RWPE2 (cell line): ENCODE measurements around the gene RGS16.

Source experiments
- ATAC-seq: fragments of 200-7000 bp; cut with Tn5 transposase; 3 replicates; pipeline ENCODE4 v1.9.1; 2021; ENCODE audit warnings: low read depth
- DNase-seq: peaks from one replicate; pipeline ENCODE4 v3.0.0-alpha.2; 2020; ENCODE audit warnings: low spot score
- H3K27ac ChIP-seq: fragments of 450-650 bp; 2 replicates; pipeline ENCODE4 v1.5.1; 2017; ENCODE audit warnings: mild to moderate bottlenecking; ENCODE audit not compliant: poor library complexity, severe bottlenecking
- H3K27me3 ChIP-seq: fragments of 250-450 bp; sonication (Bioruptor Pico); 2 replicates; pipeline ENCODE4 v1.5.1; 2021; ENCODE audit warnings: mild to moderate bottlenecking, moderate library complexity; ENCODE audit not compliant: insufficient read depth, poor library complexity, severe bottlenecking
- H3K36me3 ChIP-seq: fragments of 250-450 bp; sonication (Bioruptor Pico); 2 replicates; pipeline ENCODE4 v1.5.1; 2020; ENCODE audit warnings: low read depth, mild to moderate bottlenecking, moderate library complexity
- H3K4me1 ChIP-seq: fragments of 250-450 bp; sonication (Bioruptor Pico); 2 replicates; pipeline ENCODE4 v1.5.1; 2021; ENCODE audit warnings: mild to moderate bottlenecking, moderate library complexity; ENCODE audit not compliant: insufficient read depth, poor library complexity, severe bottlenecking
- H3K4me3 ChIP-seq: fragments of 250-450 bp; sonication (Bioruptor Pico); 2 replicates; pipeline ENCODE4 v1.5.1; 2021; ENCODE audit warnings: mild to moderate bottlenecking, moderate library complexity; ENCODE audit not compliant: severe bottlenecking
- H3K9me3 ChIP-seq: fragments of 250-450 bp; sonication (Bioruptor Pico); 2 replicates; pipeline ENCODE4 v1.5.1; 2021; ENCODE audit warnings: mild to moderate bottlenecking, moderate library complexity; ENCODE audit not compliant: severe bottlenecking
- CTCF ChIP-seq: fragments of 450-650 bp; IDR thresholded peaks from one replicate; pipeline ENCODE4 v1.5.1; 2017; ENCODE audit warnings: mild to moderate bottlenecking, moderate library complexity; ENCODE audit not compliant: poor library complexity, severe bottlenecking

Gene RGS16

GRCh38 chr1:182565537-182565936 lies 38.7 kb downstream of the RGS16 start:
- peaks cover 4% of the 10 kb centered on the region for H3K27me3 ChIP-seq
- ATAC-seq (no peak), DNase-seq (no peak)
- no peaks in the 10 kb centered on the region for H3K9me3 ChIP-seq
- no peaks in the 10 kb centered on the region for H3K36me3 ChIP-seq
- H3K27ac ChIP-seq = no peak overlapping the region
- H3K4me1 ChIP-seq = no peaks in the 10 kb centered on the region
- no peak overlapping the region for H3K4me3 ChIP-seq
- no peak for TF ChIP-seq CTCF

DNA sequence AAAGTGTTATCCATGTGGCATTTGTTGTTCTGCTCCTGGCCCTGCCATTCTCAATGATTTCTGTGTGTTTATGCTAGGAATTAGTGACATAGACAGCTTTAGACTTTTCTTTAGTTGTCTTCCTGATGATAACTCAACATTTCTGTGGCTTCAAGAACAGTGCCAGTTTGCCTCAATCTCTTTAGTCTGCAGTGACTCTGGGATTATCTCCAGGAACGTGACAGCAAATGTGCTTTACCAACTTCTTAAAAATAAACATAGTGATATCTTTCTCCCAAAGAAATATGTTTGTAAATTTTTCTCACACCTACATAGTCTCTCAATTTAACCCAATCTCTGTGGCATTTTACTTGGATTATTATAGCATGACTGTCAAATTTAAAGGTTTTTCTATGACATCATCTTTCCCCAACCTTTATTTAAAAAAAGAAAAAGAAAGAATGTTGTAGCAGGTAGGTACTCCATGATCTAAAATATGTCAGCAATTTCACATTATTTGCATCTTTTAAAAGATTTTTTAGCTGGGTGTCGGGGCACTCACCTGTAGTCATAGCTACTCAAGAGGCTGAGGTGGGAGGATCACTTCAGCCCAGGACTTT lies 39.7 kb downstream of the RGS16 start:
- Histone ChIP-seq H3K9me3 (no peaks in the 10 kb centered on the region), H3K27me3 (peaks cover 4% of the 10 kb centered on the region), H3K4me1 (no peaks in the 10 kb centered on the region), H3K27ac (no peak overlapping the region), H3K36me3 (no peaks in the 10 kb centered on the region), H3K4me3 (no peak overlapping the region)
- no peak for TF ChIP-seq CTCF
- no peak for ATAC-seq
- DNase-seq = no peak

- no peak for TF ChIP-seq CTCF
- ATAC-seq = no peak
- no peak overlapping the region for H3K4me3 ChIP-seq
- no peaks in the 10 kb centered on the region for H3K9me3 ChIP-seq
- H3K27me3 ChIP-seq = peaks cover 4% of the 10 kb centered on the region
- no peaks in the 10 kb centered on the region for H3K36me3 ChIP-seq
- no peak overlapping the region for H3K27ac ChIP-seq
- DNase-seq = no peak
- H3K4me1 ChIP-seq = no peaks in the 10 kb centered on the region
Observed at GRCh38 chr1:182563095-182563494, 41.1 kb downstream of the RGS16 start.

- Histone ChIP-seq H3K4me1 (no peaks in the 10 kb centered on the region), H3K9me3 (no peaks in the 10 kb centered on the region), H3K27ac (no peak overlapping the region), H3K36me3 (no peaks in the 10 kb centered on the region), H3K4me3 (no peak overlapping the region), H3K27me3 (no peaks in the 10 kb centered on the region)
- ATAC-seq = no peak
- DNase-seq = no peak
- no peak for TF ChIP-seq CTCF
Observed at GRCh38 chr1:182561456-182561855, 42.7 kb downstream of the RGS16 start.

- no peaks in the 10 kb centered on the region for H3K4me1 ChIP-seq
- H3K27me3 ChIP-seq = no peaks in the 10 kb centered on the region
- H3K36me3 ChIP-seq = no peaks in the 10 kb centered on the region
- no peak for TF ChIP-seq CTCF
- no peaks in the 10 kb centered on the region for H3K9me3 ChIP-seq
- DNase-seq (no peak), ATAC-seq (no peak)
- H3K27ac ChIP-seq = no peak overlapping the region
- no peak overlapping the region for H3K4me3 ChIP-seq
Observed at GRCh38 chr1:182560392-182560984, 43.7 kb downstream of the RGS16 start.
